DOHH2 (cell line): Measurements from ENCODE around the gene DNAJC17.

Source experiments
- EZH2phosphoT487 ChIP-seq: fragments of 200-600 bp; sonication (generic); IDR thresholded peaks from 2 replicates; pipeline ENCODE4 v1.6.1; 2017; ENCODE audit warnings: borderline replicate concordance, mild to moderate bottlenecking, antibody characterized with exemption, low read length, moderate library complexity, mixed read lengths
- TF ChIP-seq, protein P1 (sequence below): fragments of 200-600 bp; sonication (generic); IDR thresholded peaks from one replicate; pipeline ENCODE4 v1.5.1; 2014; ENCODE audit warnings: antibody characterized with exemption, mild to moderate bottlenecking, low read depth, low read length; ENCODE audit not compliant: poor library complexity, severe bottlenecking

DNA sequence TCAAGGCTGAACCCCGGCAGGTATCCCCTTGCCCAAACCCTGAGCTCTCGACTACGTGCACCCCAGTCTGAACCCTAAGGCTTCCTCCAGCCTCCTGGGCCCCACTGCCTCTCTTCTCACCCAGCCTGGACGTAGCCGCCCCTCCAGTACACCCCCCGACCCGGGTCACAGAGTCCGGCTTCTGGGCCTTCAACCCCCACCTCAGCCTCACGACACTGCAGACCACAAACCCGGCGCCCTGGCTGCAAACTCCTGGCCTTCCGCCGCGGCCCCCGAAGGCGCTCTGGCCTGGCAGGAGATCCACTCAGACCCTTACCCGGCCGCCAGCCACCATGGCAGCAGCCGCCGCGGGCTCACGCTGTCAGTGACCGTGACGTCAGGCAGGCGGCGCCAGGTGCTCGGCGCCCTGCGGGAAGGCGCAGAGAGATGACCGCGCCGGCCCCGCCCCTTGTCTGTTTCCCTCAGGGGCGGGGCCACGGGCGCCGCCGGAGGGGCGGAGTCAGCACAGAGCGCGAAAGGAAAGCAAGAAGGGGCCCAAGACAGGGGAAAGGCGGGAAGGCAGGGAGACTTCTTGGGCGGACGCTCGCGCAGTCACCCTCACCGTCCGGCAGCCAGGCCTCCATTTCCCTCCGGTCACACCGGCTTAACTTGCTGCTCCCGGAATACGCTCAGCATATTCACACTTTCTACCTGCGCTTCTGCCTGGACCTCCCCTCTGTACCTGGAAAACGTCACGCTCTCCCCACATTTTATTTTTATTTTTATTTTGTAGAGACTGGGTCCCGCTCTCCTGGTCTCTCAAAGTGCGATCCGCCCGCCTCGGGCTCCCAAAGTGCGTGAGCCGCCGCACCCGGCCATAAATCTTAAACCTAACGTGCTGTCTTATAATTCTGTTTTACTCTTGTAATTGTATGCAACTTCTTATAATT, 52.1 kb downstream of the DNAJC17 start, which contains the start of gene RMDN3:
- no peak for TF ChIP-seq EZH2phosphoT487
- TF ChIP-seq, protein P1, sequence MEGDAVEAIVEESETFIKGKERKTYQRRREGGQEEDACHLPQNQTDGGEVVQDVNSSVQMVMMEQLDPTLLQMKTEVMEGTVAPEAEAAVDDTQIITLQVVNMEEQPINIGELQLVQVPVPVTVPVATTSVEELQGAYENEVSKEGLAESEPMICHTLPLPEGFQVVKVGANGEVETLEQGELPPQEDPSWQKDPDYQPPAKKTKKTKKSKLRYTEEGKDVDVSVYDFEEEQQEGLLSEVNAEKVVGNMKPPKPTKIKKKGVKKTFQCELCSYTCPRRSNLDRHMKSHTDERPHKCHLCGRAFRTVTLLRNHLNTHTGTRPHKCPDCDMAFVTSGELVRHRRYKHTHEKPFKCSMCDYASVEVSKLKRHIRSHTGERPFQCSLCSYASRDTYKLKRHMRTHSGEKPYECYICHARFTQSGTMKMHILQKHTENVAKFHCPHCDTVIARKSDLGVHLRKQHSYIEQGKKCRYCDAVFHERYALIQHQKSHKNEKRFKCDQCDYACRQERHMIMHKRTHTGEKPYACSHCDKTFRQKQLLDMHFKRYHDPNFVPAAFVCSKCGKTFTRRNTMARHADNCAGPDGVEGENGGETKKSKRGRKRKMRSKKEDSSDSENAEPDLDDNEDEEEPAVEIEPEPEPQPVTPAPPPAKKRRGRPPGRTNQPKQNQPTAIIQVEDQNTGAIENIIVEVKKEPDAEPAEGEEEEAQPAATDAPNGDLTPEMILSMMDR, result no peak
